H1 (cell line): ENCODE results near the gene CIB4. TPM values are rescaled to one million over a fixed set of nuclear protein-coding genes. Genes with fewer than 3 reads are reported as not detected.

Experiments used
- CTCF ChIA-PET: fragments of 300-600 bp; sonication (Branson Sonifier 250); formaldehyde crosslinking; loops from one replicate; lab custom pipeline; 2021; ENCODE audit not compliant: partially characterized antibody; lab: Charles Lee
- POLR2A ChIA-PET: fragments of 300-600 bp; sonication (Branson Sonifier 250); formaldehyde crosslinking; loops from one replicate; lab custom pipeline; 2021; ENCODE audit warnings: inconsistent platforms; ENCODE audit not compliant: partially characterized antibody; lab: Charles Lee
- DNase-seq, 2 experiments: peaks; one replicate each; pipeline versions ENCODE4 v3.0.0 to v3.0.0-alpha.2; 2010 to 2022; ENCODE audit warnings: low spot score in 2 of 2, low read depth in 1 of 2, mixed read lengths in 1 of 2
- FAIRE-seq: peaks from 2 replicates; lab custom pipeline; 2011; peaks lifted over from hg19 to GRCh38; lab: Jason Lieb, UNC
- H2AFZ ChIP-seq: 2 replicates; pipeline ENCODE4 v1.8.1; 2012; ENCODE audit warnings: low read length, inconsistent platforms
- H2AK5ac ChIP-seq: 2 replicates; pipeline ENCODE4 v1.6.1; 2013; ENCODE audit warnings: low read depth, low read length
- H2BK120ac ChIP-seq: replicated peaks from 2 replicates; pipeline ENCODE3; 2013; ENCODE audit warnings: low read depth, low read length, inconsistent platforms
- H2BK12ac ChIP-seq: 2 replicates; pipeline ENCODE4 v1.6.1; 2013; ENCODE audit warnings: low read depth, low read length
- H2BK15ac ChIP-seq: 2 replicates; pipeline ENCODE4 v1.6.1; 2013; ENCODE audit warnings: low read length
- H2BK20ac ChIP-seq: 2 replicates; pipeline ENCODE4 v1.6.1; 2013; ENCODE audit warnings: low read length
- H2BK5ac ChIP-seq: 2 replicates; pipeline ENCODE4 v1.6.1; 2013; ENCODE audit warnings: low read depth, low read length
- H3K14ac ChIP-seq: 2 replicates; pipeline ENCODE4 v1.6.1; 2013; ENCODE audit warnings: inconsistent platforms; ENCODE audit not compliant: insufficient read length
- H3K18ac ChIP-seq: 2 replicates; pipeline ENCODE4 v1.6.1; 2013; ENCODE audit warnings: low read length; ENCODE audit errors: extremely low read depth
- H3K23ac ChIP-seq: 2 replicates; pipeline ENCODE4 v1.6.1; 2013; ENCODE audit warnings: inconsistent platforms; ENCODE audit not compliant: insufficient read length
- H3K23me2 ChIP-seq: 2 replicates; pipeline ENCODE4 v1.6.1; 2013; ENCODE audit warnings: low read depth, low read length
- H3K27ac ChIP-seq: 2 replicates; pipeline ENCODE4 v1.6.1; 2011; ENCODE audit warnings: low read depth, low read length, inconsistent platforms
- H3K27me3 ChIP-seq, 4 experiments: replicated peaks in 1 of 4; 1 replicate in 1 of 4; 2 replicates in 3 of 4; pipeline versions ENCODE4 v1.6.1 to v1.8.1; 2011 to 2013; ENCODE audit warnings: low read length in 3 of 4, mild to moderate bottlenecking in 3 of 4, inconsistent platforms in 2 of 4, mixed read lengths in 2 of 4, moderate library complexity in 1 of 4; ENCODE audit not compliant: control insufficient read depth in 3 of 4, insufficient read depth in 3 of 4; ENCODE audit errors: extremely low read depth in 1 of 4
- H3K36me3 ChIP-seq, 4 experiments: 2 replicates each; pipeline versions ENCODE4 v1.6.1 to v1.8.1; 2011 to 2013; ENCODE audit warnings: mild to moderate bottlenecking in 4 of 4, low read length in 3 of 4, moderate library complexity in 2 of 4, control low read depth in 1 of 4, inconsistent platforms in 1 of 4; ENCODE audit not compliant: insufficient read depth in 4 of 4, control insufficient read depth in 2 of 4
- H3K4ac ChIP-seq: replicated peaks from 2 replicates; pipeline ENCODE3; 2013; ENCODE audit warnings: low read length, low read depth, mixed read lengths, inconsistent platforms; ENCODE audit not compliant: insufficient read length
- H3K4me1 ChIP-seq, 4 experiments: replicated peaks in 1 of 4; 1 replicate in 1 of 4; 2 replicates in 3 of 4; pipeline versions ENCODE4 v1.6.1 to v1.8.1; 2011 to 2013; ENCODE audit warnings: low read length in 3 of 4, inconsistent platforms in 2 of 4, mixed read lengths in 1 of 4; ENCODE audit not compliant: insufficient read depth in 4 of 4, control insufficient read depth in 3 of 4
- H3K4me2 ChIP-seq, 2 experiments: 2 replicates each; pipeline versions ENCODE4 v1.6.1 to v1.8.1; 2011 to 2013; ENCODE audit warnings: low read depth in 2 of 2, low read length in 2 of 2, control low read depth in 1 of 2, inconsistent platforms in 1 of 2, mild to moderate bottlenecking in 1 of 2; ENCODE audit not compliant: insufficient read depth in 1 of 2
- H3K4me3 ChIP-seq, 4 experiments: fragments of 200-600, 300-600 bp in 1 of 4; sonication (generic), shearing (Covaris generic), sonication (Bioruptor Twin) in 1 of 4; 2 replicates each; pipeline versions ENCODE4 v1.5.1 to v1.8.1; 2011 to 2016; ENCODE audit warnings: low read length in 4 of 4, low read depth in 3 of 4, control low read depth in 2 of 4, inconsistent platforms in 2 of 4, mild to moderate bottlenecking in 2 of 4, mixed read lengths in 1 of 4, moderate library complexity in 1 of 4; ENCODE audit not compliant: insufficient read depth in 2 of 4; ENCODE audit errors: extremely low read depth in 1 of 4
- H3K56ac ChIP-seq: replicated peaks from 2 replicates; pipeline ENCODE3; 2013; ENCODE audit warnings: low read depth, mild to moderate bottlenecking, mixed read lengths, low read length, inconsistent platforms; ENCODE audit not compliant: insufficient read length
- H3K79me1 ChIP-seq: 2 replicates; pipeline ENCODE4 v1.6.1; 2013; ENCODE audit warnings: low read depth, low read length, control low read depth
- H3K79me2 ChIP-seq, 2 experiments: 2 replicates each; pipeline versions ENCODE4 v1.6.1 to v1.8.1; 2012 to 2013; ENCODE audit warnings: low read length in 2 of 2, mild to moderate bottlenecking in 2 of 2, inconsistent platforms in 1 of 2; ENCODE audit not compliant: insufficient read depth in 2 of 2, control insufficient read depth in 1 of 2
- H3K9ac ChIP-seq, 4 experiments: replicated peaks in 1 of 4; 1 replicate in 1 of 4; 2 replicates in 3 of 4; pipeline versions ENCODE4 v1.6.1 to v1.8.1; 2011 to 2013; ENCODE audit warnings: low read depth in 3 of 4, low read length in 3 of 4, control low read depth in 2 of 4, mild to moderate bottlenecking in 2 of 4, moderate library complexity in 2 of 4, inconsistent platforms in 1 of 4; ENCODE audit errors: extremely low read depth in 1 of 4
- H3K9me3 ChIP-seq, 2 experiments: 2 replicates each; pipeline versions ENCODE4 v1.6.1 to v1.8.1; 2012 to 2013; ENCODE audit warnings: mild to moderate bottlenecking in 2 of 2, moderate library complexity in 2 of 2, control low read depth in 1 of 2, inconsistent platforms in 1 of 2, low read depth in 1 of 2, low read length in 1 of 2, mixed read lengths in 1 of 2; ENCODE audit not compliant: insufficient read depth in 2 of 2
- H4K20me1 ChIP-seq, 2 experiments: replicated peaks in 1 of 2; 2 replicates each; pipeline versions ENCODE3 to v1.8.1; 2011 to 2013; ENCODE audit warnings: inconsistent platforms in 2 of 2, low read length in 2 of 2, mild to moderate bottlenecking in 1 of 2; ENCODE audit not compliant: insufficient read depth in 2 of 2, control insufficient read depth in 1 of 2
- H4K5ac ChIP-seq: 2 replicates; pipeline ENCODE4 v1.6.1; 2013; ENCODE audit warnings: low read length, low read depth, mixed read lengths, inconsistent platforms; ENCODE audit not compliant: insufficient read length
- H4K8ac ChIP-seq: 2 replicates; pipeline ENCODE4 v1.8.0; 2013; ENCODE audit warnings: mild to moderate bottlenecking, moderate library complexity, low read length, inconsistent platforms; ENCODE audit not compliant: insufficient read depth; ENCODE audit errors: extremely low read depth
- H4K91ac ChIP-seq: replicated peaks from 2 replicates; pipeline ENCODE3; 2013; ENCODE audit warnings: low read length, mixed read lengths, inconsistent platforms; ENCODE audit not compliant: insufficient read length
- EZH2 ChIP-seq: fragments of 200-600 bp; sonication (generic); IDR thresholded peaks from 2 replicates; pipeline ENCODE4 v1.7.1; 2012; ENCODE audit warnings: low read depth, mild to moderate bottlenecking, moderate library complexity, low read length, inconsistent platforms; ENCODE audit not compliant: severe bottlenecking
- JUND ChIP-seq: IDR thresholded peaks from 2 replicates; pipeline ENCODE4 v1.6.1; 2011; ENCODE audit warnings: mild to moderate bottlenecking, improper control_type of control experiment, low read length
- POU5F1 ChIP-seq: IDR thresholded peaks from 2 replicates; pipeline ENCODE4 v1.6.1; 2011; ENCODE audit warnings: low read depth, mild to moderate bottlenecking, low read length, moderate library complexity
- RNF2 ChIP-seq: fragments of 200-900, 300-1000 bp; sonication (generic); IDR thresholded peaks from 2 replicates; pipeline ENCODE4 v1.7.1; 2016; ENCODE audit warnings: borderline replicate concordance, low read depth, mild to moderate bottlenecking, antibody characterized with exemption, low read length; ENCODE audit not compliant: poor library complexity, severe bottlenecking; ENCODE audit errors: missing control alignments
- RXRA ChIP-seq: IDR thresholded peaks from 2 replicates; pipeline ENCODE4 v1.6.1; 2011; ENCODE audit warnings: low read depth, mild to moderate bottlenecking, low read length, moderate library complexity; ENCODE audit not compliant: insufficient read depth
- SP4 ChIP-seq: IDR thresholded peaks from 2 replicates; pipeline ENCODE4 v1.6.1; 2012; ENCODE audit warnings: low read length, inconsistent platforms
- WGBS, 2 experiments: shearing (Covaris generic) in 1 of 2; methylation state at CpG; one replicate each; pipeline versions ENCODE4 v1.1.6 to v1.1.7; 2013 to 2015; ENCODE audit warnings: low lambda C conversion rate in 2 of 2, mixed read lengths in 2 of 2, inconsistent platforms in 1 of 2, low coverage in 1 of 2, missing lambda C conversion rate in 1 of 2; ENCODE audit not compliant: insufficient replicate concordance in 2 of 2, insufficient coverage in 1 of 2, insufficient read length in 1 of 2; ENCODE audit errors: extremely low coverage in 1 of 2, missing lambda C conversion rate in 1 of 2; 5-methylcytosine and 5-hydroxymethylcytosine counted together
- polyA plus RNA-seq, 7 experiments: library from polyadenylated mRNA; depleted of rRNA in 3 of 7; stranded (reverse) in 5 of 7; unstranded in 2 of 7; fragments of >200 nt in 5 of 7; fragments of 200-250 nt in 2 of 7; gene quantifications; 1 replicate in 5 of 7; 2 replicates in 1 of 7; 4 replicates in 1 of 7; pipeline versions ENCODE4 v1.2.1 to v1.2.3, GENCODE V29; 2011 to 2013; ENCODE audit warnings: missing spikeins in 2 of 7, mixed read lengths in 2 of 7
- total RNA-seq: library from RNA; stranded (reverse); fragmentation: NEBNext Ultra II Directional; extraction: Animal tissue kit (Norgen Biotek cat#: 25700); gene quantifications from 2 replicates; pipeline ENCODE4 v1.2.1, GENCODE V29; 2021
- TF ChIP-seq, protein P1 (sequence below): IDR thresholded peaks from 2 replicates; pipeline ENCODE4 v1.6.1; 2011; ENCODE audit warnings: low read depth, mild to moderate bottlenecking, low read length; ENCODE audit not compliant: insufficient read depth

CIB4 gene
- total and polyA plus RNA-seq, 2 of the 8 experiments (the other 6 are each of a cell fraction or from before 2014, with no cell fraction given): not detected

DNA sequence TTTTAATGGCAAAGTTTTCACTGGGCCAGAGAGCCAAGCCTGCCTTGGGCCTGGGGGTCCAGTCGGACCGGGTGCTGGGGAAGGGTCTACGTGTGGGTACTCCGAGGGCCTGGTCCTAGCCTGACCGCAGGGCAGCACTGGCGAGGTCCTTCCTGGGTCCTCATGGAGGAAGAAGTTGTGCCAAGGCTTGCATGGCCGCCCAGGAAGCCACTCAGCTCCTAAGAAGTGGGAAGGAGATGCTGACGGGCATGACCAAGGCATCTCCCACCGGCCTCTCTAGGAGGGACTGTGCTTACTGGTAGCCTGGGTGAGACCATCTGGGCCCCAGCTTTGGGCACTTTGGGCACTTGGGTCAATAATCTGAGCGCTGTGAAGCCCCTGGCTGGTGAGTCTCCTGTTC, 22.6 kb downstream of the CIB4 start:
- Histone ChIP-seq H3K23ac (no peak overlapping the region), H3K27me3 (no peaks in the 10 kb centered on the region; a peak in 1 of 7 replicates), H3K36me3 (no peaks in the 10 kb centered on the region), H4K91ac (no peak overlapping the region), H3K23me2 (no peaks in the 10 kb centered on the region), H2AFZ (no peak overlapping the region), H2BK12ac (no peak overlapping the region), H3K79me1 (no peaks in the 10 kb centered on the region), H3K18ac (no peak overlapping the region), H2BK15ac (no peak overlapping the region), H3K4me2 (no peak overlapping the region), H3K4me3 (no peak overlapping the region), H4K8ac (no peak overlapping the region), H3K27ac (no peak overlapping the region), H2AK5ac (no peak overlapping the region), H4K5ac (no peak overlapping the region), H3K56ac (no peak overlapping the region), H3K9ac (no peak overlapping the region), H4K20me1 (no peaks in the 10 kb centered on the region), H2BK5ac (no peak overlapping the region), H3K4me1 (peaks cover 0 to 15% (median 3%) of the 10 kb centered on the region in 4 experiments; a peak in 4 of 7 replicates), H2BK120ac (no peak overlapping the region), H3K79me2 (no peaks in the 10 kb centered on the region), H3K4ac (no peak overlapping the region), H3K9me3 (no peaks in the 10 kb centered on the region), H2BK20ac (no peak overlapping the region), H3K14ac (no peak overlapping the region)
- FAIRE-seq (no peak), DNase-seq (peak in 1 of 2 experiments; percentile 35)
- TF ChIP-seq SP4 (no peak), RNF2 (no peak), JUND (no peak), EZH2 (no peak), RXRA (no peak), POU5F1 (no peak)
- TF ChIP-seq, protein P1, sequence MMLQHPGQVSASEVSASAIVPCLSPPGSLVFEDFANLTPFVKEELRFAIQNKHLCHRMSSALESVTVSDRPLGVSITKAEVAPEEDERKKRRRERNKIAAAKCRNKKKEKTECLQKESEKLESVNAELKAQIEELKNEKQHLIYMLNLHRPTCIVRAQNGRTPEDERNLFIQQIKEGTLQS: no peak
- 89% methylated on average over 10 of the region's 10 CpGs; no CpG with 5 or more reads in 1 of the 2 experiments for WGBS, 2 experiments
- ChIA-PET CTCF (interaction anchor here (1.3 to 17.4 kb wide), 2 partner anchors 19 to 124 kb away, joined by 3 to 367 read pairs; no protein-coding TSS in a partner anchor), POLR2A (no interaction called here)
